ENCODE measurements around the gene MRPS23.

GRCh38 chr17:57858838-57859237, 9.0 kb upstream of the MRPS23 start:
- TF ChIP-seq ZNF830 (tag by site-specific recombination; IDR thresholded peaks at IDR 0.05; ENCODE audit: low read depth) (no peak), ZNF629 (tag by site-specific recombination; IDR thresholded peaks at IDR 0.05) (no peak), ZNF398 (tag by site-specific recombination; IDR thresholded peaks at IDR 0.05) (no peak), ZFP37 (tag by site-specific recombination; IDR thresholded peaks at IDR 0.05) (no peak), ZBTB17 (tag by site-specific recombination; IDR thresholded peaks at IDR 0.05) (no peak), ZNF704 (tag by site-specific recombination; IDR thresholded peaks at IDR 0.05) (no peak), KLF1 (tag by site-specific recombination; IDR thresholded peaks at IDR 0.05) (no peak)
- TF ChIP-seq, protein P1, sequence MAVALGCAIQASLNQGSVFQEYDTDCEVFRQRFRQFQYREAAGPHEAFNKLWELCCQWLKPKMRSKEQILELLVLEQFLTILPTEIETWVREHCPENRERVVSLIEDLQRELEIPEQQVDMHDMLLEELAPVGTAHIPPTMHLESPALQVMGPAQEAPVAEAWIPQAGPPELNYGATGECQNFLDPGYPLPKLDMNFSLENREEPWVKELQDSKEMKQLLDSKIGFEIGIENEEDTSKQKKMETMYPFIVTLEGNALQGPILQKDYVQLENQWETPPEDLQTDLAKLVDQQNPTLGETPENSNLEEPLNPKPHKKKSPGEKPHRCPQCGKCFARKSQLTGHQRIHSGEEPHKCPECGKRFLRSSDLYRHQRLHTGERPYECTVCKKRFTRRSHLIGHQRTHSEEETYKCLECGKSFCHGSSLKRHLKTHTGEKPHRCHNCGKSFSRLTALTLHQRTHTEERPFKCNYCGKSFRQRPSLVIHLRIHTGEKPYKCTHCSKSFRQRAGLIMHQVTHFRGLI (tag by site-specific recombination; IDR thresholded peaks at IDR 0.05): no peak
